ENCODE measurements around the gene ZDHHC20.

ZDHHC20 gene

DNA sequence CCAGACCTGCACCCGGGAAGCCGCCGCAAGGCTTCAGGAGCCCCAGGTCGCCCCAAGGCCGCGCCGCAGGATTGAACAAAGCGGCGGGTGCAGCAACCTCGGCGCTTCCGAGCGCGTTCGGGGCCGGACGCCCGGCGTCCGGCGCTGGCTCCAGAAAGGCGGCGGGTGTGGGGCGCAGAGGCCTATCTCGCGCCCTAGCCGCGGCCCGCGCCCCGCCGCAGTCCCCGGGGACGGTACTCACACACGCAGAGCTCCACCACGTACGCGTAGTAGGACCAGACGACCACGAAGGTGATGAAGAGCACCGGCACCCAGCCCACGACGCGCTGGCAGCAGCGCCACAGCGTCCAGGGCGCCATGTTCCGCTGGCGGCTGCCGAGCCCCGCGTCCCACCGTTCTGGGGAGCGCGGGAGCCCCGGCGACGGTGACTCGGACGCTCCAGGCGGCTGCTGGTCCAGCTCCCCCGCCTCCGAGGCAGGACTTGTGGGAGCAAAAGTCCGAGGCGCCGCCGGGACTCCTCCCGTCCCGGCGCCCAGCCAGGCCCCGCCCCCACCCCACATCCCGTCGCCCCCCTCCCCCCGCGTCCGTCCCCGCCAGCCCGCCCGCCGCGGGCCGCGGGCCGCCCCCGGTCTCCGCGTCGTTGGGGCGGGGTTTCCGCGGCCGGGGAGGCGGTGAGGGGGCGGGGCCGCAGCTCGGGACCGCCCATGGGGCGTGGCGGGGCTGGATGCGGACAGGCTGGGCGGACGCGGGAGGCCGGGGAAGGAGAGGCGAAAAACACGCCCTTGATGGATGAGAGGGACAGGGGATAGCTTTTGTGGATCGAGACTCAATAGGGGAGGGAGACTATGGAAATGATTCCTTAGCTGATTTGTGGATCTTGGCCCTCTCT is at the start of gene ZDHHC20:
ZDHHC20 (minus strand) TSS at position 491 of the 889 bp plus-strand sequence; CDS start at position 359, 132 bp downstream.
- peak; percentile 74 to 91 (median 84) for DNase-seq

GRCh38 chr13:21504379-21504778 is 45.3 kb upstream of the ZDHHC20 start:
- no peak for DNase-seq

GRCh38 chr13:21501686-21502085 is 42.6 kb upstream of the ZDHHC20 start:
- DNase-seq, result no peak

- DNase-seq, result no peak
These were observed 27.2 kb upstream of the ZDHHC20 start for GRCh38 chr13:21486322-21486721.

DNA sequence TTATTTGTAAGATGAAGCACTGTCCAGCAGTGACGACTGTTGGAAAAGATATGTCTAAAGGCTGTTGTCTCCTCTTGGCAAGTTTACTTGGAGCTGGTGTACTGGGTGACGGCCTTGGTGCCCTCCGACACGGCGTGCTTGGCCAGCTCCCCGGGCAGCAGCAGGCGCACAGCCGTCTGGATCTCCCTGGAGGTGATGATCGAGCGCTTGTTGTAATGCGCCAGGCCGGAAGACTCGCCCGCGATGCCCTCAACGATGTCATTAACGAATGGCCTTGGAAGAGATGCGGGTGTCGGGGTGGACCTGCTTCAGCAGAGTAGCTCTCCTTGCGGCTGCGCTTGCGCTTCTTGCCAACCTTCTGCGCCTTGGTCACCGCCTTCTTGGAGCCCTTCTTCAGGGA is 24.6 kb upstream of the ZDHHC20 start:
- DNase-seq, result no peak

GRCh38 chr13:21481359-21481758 is 22.3 kb upstream of the ZDHHC20 start:
- no peak for DNase-seq

DNA sequence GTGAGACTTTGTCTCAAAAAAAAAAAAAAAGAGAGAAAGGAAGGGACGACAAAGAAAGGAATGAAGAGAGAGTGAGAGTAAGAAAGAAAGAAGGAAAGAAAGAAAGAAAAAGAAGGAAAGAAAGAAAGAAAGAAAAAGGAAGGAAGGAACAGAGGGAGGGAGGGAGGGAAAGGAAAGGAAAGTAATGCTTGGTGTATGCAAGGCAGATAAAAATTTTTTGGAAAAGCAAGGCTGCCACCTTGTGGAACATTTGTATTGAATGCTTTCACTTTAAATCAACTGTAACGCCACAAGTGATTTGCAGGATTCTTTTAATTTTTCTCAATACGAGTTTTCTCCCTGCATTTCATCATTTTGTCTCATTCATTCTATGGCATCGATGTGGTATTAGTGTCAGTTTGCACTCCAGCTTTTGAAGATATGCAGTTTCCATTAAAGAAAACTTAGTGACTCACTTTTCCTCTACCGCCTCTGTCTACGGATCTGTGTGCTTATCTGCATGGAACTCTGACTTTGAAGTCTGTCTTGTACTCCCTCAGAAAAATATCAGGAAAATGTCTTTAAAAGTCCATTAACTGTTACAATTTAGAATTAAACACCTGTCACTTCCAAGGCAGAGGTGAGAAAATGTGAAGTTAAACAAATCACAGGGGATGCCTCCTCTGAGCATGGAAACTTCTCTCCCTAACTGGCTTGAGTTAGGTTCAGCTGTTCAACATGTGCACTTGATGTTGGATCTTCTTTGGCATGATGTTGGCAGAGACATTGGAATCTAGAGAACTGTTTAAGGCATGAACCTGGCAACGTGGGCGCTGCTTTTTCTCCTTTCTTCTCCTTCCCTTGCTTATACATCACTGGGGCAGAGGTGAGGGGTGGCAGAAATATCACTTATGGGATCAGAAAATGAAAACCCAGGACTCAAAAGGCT is 20.0 kb upstream of the ZDHHC20 start:
- DNase-seq, result peak in 5 of 6 experiments; percentile 19 to 74 (median 41)

GRCh38 chr13:21476893-21477472 is 17.9 kb upstream of the ZDHHC20 start:
- DNase-seq, result peak; percentile 38 to 79 (median 64)

GRCh38 chr13:21475115-21475514 is 16.0 kb upstream of the ZDHHC20 start:
- no peak for DNase-seq

DNA sequence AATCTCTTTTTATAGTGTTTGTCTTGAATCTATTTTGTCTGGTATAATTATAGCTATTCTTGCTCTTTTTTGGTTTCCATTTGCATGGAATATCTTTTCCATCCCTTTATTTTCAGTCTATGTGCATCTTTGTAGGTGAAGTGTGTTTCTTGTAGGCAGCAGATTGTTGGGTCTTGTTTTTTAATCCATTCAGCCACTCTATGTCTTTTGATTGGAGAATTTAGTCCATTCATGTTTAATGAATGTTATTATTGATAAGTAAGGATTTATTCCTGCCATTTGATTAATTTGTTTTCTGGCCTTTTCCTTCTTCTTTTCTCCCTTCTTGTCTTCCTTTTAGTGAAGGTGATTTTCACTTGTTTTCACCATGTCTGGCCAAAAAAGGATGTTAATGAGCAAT is 11.7 kb upstream of the ZDHHC20 start:
- no peak for DNase-seq

DNA sequence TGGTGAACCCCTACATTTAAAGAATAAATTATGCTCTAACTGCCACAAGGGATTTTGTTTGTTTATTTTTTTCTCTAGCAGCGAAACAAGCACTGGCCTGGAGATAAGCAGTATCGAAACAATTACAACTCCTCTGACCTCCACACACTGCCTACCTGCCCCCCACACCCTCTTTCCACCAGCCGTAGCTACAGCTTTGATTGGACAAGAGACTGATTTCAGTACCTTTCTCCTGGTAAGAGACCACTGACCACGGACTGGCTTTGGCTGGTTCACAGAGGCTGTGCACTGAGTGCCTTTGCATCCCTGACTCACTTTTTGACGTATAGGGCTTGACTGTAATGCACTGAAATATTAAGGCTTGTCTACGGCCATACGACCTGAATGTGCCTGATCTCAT is 7.4 kb upstream of the ZDHHC20 start:
- no peak for DNase-seq

DNA sequence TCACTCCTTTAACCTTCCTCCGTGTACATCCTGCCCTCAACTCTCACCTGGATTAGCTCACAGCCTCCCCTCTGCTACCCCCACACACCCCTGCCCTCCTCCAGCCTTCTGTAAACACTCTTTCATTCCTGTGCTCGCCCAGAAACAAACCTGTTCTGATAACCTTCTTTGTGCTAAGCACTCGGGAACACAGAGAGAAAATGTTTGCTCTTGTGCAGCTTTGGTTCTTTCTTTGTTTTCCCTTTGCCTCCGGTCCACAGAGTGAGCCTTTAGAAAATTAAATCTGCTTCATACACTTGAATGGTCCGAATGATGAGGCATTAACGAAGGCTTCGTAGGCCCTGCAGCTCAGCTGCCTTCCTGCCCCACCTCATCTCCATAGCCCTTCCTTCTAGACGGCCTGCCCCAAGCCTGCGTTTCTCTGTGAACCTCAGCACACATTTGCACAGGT is 6.6 kb upstream of the ZDHHC20 start:
- no peak for DNase-seq

DNA sequence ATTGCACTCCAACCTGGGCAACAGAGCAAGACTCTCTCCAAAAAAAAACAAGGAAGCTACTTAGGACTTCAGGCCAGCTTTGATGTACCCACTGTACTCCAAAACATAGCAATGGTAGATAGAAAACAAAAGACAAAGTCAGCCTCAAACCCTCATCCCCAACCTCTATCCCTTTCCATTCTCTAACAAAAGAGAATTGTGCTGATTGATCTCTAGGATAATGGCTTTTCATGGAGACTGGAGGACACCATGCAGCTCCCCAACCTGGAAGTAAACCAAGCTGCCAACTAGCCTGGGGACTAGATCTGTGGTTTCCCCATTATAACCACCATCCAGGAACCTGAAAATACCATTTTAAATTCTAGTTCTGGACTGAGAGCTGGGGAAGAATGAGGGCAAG is 4.3 kb upstream of the ZDHHC20 start:
- no peak for DNase-seq

GRCh38 chr13:21461131-21461530 is 2.0 kb upstream of the ZDHHC20 start:
- no peak for DNase-seq

DNA sequence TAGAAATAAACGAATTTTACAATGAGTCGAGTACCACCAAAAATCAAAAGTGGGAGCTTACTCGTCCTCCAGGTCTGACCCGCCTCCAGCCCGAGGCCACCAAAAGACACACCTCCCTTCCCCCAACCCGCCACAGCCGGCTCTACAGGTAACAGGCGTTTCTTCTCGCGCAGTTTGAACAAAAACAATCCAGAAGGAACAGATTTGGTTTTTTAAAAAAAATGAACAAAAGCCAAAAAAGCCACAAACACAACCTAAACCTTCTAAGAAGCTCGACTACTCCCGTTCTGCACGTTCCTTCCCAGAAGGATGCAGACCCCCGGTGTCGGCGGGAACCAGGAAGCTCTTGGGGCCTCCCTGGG is 671 bp downstream of the ZDHHC20 start:
- peak in 5 of 6 experiments; percentile 14 to 45 (median 32) for DNase-seq

DNA sequence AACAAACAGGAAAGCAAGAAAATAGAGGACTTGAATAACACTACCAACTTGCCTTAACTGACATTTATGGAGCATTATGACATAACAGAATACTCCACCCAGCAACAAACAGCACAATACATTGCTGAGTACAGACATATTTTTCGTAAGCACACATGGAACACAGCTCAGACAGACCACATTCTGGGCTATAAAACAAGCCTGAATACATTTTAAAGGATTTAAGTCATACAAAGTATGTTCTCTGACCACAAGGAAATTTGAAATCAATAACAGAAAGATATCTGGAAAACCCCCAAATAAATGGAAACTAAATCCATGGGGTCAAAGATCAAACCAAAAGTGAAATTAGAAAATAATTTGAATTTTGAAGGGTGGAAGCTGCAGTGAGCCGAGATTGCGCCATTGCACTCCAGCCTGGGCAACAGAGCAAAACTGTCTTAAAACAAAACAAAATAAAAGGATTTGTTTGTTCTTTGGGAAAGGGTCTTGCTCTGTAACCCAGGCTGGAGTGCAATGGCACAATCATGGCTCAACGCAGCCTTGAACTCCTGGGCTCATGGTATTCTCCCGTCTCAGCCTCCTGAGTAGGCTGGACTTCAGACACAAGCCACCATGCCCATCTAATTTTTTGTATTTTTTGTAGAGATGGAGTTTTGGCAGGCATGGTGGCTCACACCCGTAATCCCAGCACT is 5.6 kb downstream of the ZDHHC20 start:
- DNase-seq, result no peak

DNA sequence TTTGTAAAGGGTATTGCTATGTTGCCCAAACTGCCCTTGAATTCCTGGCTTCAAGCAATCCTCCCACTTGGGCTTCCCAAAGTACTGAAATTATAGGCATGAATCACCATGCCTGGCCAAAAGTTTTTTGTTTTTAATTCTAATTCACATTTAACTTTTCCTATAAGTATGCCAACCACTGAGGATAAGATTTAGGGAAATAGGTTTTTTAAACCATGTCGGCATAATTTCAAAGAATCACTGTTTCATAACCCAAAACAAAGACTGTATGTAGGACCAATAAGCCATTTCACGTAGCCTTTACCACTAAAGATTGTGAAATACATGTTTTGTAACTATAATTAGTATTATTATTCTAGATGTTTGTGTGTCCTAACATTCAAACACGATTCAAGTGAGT is 8.2 kb downstream of the ZDHHC20 start:
- no peak for DNase-seq

- DNase-seq, result no peak
These were observed 12.4 kb downstream of the ZDHHC20 start for GRCh38 chr13:21446656-21447055.

DNA sequence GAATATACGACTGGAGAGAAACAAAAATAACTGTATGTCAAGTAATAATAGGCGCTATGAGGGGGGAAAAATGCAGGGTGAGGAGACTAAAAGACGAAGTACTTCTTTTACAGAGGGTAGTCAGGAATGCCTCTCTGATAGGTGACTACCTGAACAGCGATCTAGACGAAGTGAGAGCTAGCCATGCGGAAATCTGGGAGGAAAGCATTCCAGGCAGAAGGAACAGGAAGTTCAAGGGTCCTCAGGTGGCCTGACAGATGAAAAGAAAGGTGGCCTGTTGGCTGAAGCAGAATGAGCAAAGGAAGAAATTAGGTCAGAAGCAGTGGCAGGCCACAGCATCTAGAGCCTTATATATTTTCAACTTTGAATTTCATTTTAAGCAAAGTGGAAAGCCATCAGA is 13.3 kb downstream of the ZDHHC20 start:
- DNase-seq, result no peak

DNA sequence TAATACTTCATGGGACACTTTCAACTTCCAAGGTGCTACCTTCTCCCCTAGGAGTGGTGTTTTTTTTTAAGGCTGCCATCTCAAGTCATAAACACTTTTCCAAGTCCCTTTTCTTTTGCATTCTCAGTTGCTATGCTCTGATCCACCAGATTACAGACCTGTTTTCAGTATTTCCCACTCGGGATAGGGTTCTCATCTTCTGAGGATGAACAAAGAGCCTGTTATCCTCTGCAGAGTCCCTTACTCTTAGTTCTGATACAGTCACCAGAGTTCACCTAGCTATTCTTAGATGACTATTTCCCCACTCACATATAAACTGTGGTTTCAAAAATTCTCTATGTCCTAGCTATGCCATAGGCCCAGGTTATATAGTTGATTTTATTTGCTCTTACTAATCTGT is 15.9 kb downstream of the ZDHHC20 start:
- no peak for DNase-seq

DNA sequence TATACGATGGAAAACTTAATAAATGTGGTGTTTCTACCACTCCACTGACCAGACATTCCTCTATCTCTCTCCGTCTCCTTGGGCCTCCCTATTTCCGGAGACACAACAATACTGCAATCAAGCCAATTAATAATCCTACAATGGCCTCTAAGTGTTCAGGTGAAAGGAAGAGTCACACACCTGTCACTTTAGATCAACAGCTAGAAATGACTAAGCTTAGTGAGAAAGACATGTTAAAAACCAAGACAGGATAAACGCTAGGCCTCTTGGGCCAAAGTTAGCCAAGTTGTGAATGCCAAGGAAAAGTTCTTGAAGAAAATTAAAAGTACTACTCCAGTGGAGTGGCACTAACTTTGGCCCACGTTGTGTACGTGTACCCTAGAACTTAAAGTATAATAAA is 22.5 kb downstream of the ZDHHC20 start:
- DNase-seq, result no peak

GRCh38 chr13:21435687-21436151 is 23.4 kb downstream of the ZDHHC20 start:
- no peak for DNase-seq

DNA sequence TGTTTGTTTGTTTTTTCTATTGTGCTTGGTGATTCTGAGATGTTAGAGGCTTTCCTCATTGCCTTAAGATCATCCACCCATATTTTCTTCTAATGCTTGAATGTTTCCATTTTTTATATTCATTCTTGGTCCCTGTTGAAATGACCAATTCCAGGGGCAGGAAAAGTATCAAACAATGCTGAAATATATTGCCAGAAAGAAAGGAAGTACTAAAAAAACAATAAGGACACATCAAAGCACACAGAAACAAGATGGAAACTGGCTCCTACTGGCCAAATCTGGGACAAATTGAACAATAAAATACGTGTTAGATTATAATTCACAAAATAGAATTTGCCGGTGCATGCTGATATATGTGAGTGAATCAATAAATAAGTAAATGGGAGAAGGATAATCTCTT is 23.9 kb downstream of the ZDHHC20 start:
- no peak for DNase-seq
